T-helper 2 cell (primary cell): ENCODE data around the gene MAN1A2.

ENCODE experiments used
- DNase-seq, 5 experiments: peaks; one replicate each; pipeline versions ENCODE4 v3.0.0 to v3.0.0-alpha.2; 2012 to 2022

The MAN1A2 gene

DNA sequence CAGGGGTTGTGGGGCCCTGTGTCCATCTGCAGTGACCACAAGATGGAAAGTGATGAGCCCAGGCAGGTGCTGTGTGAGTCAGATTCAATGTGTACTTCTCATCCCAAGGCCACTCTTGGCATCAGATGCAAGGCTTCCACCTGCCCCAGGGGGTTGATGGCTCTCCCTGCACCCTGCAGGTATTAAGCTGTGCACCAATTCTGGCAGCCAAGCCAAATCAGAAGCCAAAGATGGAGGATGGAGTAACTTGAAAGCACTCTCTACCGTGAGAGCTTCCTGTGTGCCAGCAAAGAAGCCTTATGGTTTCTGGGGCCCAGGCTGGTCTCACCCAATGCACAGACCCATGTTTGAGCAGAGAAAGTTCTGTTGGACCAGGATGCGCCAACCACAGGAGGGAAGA lies 194.3 kb downstream of the MAN1A2 start:
- no peak for DNase-seq

GRCh38 chr1:117562581-117563491 lies 195.6 kb downstream of the MAN1A2 start:
- no peak for DNase-seq

- DNase-seq, result no peak
Measured at GRCh38 chr1:117563492-117563875, 196.2 kb downstream of the MAN1A2 start.

- no peak for DNase-seq
Measured at GRCh38 chr1:117564227-117565075, 197.2 kb downstream of the MAN1A2 start.

- no peak for DNase-seq
Measured at GRCh38 chr1:117565076-117565556, 197.9 kb downstream of the MAN1A2 start.

- no peak for DNase-seq
Measured at GRCh38 chr1:117565745-117566455, 198.7 kb downstream of the MAN1A2 start.

- no peak for DNase-seq
Measured at GRCh38 chr1:117566556-117566955, 199.3 kb downstream of the MAN1A2 start.

DNA sequence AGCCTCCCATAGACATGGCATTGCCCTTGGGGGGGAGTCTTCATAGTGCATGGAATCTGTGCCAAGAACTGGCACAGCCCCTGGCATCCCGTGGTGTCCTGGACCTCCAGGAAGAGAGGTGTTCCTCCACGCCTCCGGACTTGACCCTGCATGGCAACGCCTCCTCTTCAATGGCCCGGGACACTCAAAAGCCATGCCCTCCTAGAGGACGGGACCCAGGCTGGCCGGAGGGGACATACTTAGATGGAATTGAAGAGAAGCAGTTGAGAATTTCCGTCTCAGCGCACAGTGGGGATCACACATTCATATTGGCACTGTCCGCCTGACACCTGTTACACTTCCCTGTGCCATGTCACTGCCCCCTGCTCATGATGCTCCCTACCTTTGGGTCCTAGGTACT lies 200.2 kb downstream of the MAN1A2 start:
- DNase-seq, result no peak

- DNase-seq, result no peak
Measured at GRCh38 chr1:117567976-117568375, 200.7 kb downstream of the MAN1A2 start.

- no peak for DNase-seq
Measured at GRCh38 chr1:117568999-117569398, 201.8 kb downstream of the MAN1A2 start.

GRCh38 chr1:117569856-117570255 lies 202.6 kb downstream of the MAN1A2 start:
- DNase-seq, result no peak

DNA sequence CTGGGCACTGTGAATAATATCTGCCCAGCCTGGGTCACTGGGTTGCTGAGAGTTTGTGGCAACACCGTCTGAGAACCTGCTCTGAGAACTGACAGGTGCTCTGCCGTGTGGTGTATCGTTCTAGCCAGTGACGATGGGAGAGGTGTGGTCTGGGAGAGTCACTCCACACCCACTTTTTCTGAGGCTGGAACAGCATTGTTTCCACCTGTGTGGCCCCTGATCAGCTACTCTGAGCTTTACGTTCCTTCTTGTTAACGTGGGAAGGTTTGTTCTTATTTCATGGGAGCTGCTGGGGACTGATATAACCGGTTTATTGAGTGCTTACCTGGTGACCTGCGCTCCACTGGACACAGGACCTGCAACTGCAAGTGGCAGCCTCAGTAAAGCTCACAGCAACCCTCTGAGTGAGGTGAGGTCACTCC lies 203.8 kb downstream of the MAN1A2 start:
- DNase-seq, result no peak

- DNase-seq, result no peak
Measured at GRCh38 chr1:117571496-117571895, 204.2 kb downstream of the MAN1A2 start.

DNA sequence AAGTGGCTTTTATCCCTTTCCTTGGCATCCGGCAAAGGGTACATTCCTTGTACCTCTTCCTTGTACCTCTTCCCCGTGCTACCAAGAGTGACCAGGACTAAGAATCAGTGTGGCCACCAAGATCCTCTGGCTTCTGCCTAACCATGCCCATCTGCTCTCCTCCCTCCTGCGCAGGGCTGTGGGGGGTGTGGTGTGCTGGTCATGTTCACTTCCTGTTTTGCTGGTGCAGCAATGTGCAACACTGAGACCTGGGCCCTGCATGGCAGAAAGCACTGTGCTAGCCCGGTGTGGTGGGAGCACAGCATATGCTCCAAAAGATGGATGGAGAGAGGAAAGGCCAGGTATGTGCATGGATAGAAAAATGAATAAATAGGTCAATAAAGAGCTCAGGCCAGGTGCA lies 205.3 kb downstream of the MAN1A2 start:
- DNase-seq, result peak in 1 of 5 experiments; percentile 79

DNA sequence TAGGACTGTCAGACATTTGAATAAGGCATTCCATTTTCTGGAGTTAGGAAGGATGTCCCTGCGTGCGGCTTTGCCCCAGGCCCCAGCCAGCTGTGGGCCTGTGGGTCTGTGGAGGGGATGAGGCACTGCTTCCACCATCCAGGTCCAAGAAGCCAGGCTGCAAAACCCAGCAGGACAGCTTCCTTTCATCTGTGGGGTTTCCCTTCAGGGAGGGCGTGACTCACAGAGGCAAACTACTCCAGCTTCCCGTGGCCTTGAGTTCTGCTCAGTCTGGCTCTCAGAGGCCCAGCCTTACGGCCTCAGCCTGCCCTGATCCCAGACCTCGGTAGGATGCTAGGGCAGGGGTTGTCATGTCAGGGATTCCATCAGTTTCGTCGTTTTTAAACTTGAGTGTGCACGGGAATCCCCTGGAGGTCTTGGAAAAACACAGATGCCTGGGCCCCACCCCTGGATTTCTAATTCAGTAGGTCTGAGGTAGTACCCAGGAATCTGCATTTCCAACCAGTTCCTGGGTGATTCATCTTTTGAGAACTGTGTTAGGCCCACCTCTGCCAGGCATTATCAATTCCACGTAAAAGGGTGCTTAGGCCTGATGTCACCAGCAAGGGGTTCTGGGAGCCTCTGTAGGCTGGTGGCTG lies 206.3 kb downstream of the MAN1A2 start:
- peak in 1 of 5 experiments; percentile 23 for DNase-seq

- DNase-seq, result no peak
Measured at GRCh38 chr1:117574161-117574835, 207.0 kb downstream of the MAN1A2 start.

DNA sequence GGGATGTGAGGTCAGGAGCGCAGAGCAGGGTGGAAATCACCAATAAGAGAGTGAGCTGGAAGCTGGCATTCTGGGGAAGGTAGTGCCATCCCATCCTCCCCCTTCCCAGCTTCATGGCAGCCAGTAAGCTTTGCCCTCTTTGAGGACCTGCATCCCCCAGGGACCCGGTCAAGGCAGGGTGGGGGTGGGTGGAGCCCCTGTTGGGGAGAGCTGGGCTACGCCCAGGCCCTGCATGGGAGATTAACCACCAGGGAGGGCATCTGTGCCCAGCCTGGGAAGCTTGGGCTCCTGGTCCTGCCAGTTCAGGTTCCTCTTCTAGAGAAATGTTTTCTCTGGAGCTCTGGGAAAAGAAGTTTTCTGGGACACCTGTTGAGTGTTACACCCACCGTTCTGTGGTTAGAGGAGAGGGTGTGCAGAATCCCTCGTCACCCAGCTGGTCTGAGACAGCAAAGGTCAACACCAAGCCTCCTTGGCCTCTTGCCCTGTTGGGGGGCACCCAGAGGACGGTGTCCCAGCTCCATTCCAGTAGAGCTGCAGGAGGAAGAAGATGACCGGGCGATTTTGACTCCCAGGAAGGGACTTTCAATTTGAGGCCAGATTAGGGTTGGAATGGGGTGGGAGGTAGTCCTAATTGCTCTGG lies 208.5 kb downstream of the MAN1A2 start:
- no peak for DNase-seq

GRCh38 chr1:117576236-117576635 lies 209.0 kb downstream of the MAN1A2 start:
- no peak for DNase-seq

DNA sequence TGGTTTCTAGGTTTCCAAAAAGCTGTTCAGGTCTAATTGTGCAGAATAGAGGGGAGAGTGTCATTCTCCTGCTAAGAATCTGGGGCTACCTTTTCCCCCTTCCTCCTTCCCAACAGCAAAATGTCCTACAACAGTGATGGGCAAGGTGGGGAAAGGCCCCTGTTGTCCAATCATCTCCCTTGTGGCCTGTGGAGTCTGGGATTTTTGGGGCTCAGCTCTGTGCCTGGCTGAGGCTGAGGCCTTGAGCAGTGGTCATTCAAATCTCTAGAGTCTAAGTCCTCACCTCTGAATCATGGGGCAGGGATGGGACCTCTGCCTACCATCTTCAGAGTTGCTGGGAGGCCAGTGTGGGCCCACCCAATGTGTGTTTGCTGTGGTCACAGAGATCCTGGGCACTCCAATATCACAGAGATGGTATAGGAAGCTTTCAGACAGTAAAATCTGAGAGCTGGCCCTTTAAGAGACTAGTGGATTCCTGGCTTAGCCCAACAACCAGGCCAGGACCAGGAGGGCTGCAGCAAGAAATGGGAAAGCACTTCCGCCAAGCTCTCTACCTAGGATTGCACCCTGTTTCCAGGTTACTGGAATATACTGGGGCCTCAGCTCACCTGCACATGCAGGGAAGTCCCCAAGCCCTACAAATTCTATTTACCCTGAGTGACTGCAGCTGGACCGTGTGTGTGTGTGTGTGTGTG lies 210.1 kb downstream of the MAN1A2 start:
- DNase-seq, result no peak

- DNase-seq, result no peak
Measured at GRCh38 chr1:117578466-117578865, 211.2 kb downstream of the MAN1A2 start.
